Measurements from ENCODE around the gene PDE11A.
A peak's percentile ranks its signal among the peaks of the same experiment; 100 is the strongest.

Gene PDE11A

GRCh38 chr2:177753682-177754491 is 318.7 kb downstream of the PDE11A start:
- Mint-ChIP-seq H3K27me3 (peaks cover 5% of the 10 kb centered on the region), H3K4me3 (no peak overlapping the region), H3K27ac (peak overlapping the region; percentile 28), H3K4me1 (ENCODE audit: low read depth) (no peaks in the 10 kb centered on the region), H3K36me3 (ENCODE audit: low read depth) (no peaks in the 10 kb centered on the region), H3K9me3 (no peaks in the 10 kb centered on the region)

GRCh38 chr2:177748360-177748759 is 324.2 kb downstream of the PDE11A start:
- no peak overlapping the region for H3K4me3 Mint-ChIP-seq
- H3K9me3 Mint-ChIP-seq: no peaks in the 10 kb centered on the region
- H3K4me1 Mint-ChIP-seq (ENCODE audit: low read depth): no peaks in the 10 kb centered on the region
- H3K27ac Mint-ChIP-seq: no peak overlapping the region
- no peaks in the 10 kb centered on the region for H3K27me3 Mint-ChIP-seq
- H3K36me3 Mint-ChIP-seq (ENCODE audit: low read depth): no peaks in the 10 kb centered on the region

- Mint-ChIP-seq H3K4me3 (no peak overlapping the region), H3K9me3 (no peaks in the 10 kb centered on the region), H3K27ac (no peak overlapping the region), H3K27me3 (no peaks in the 10 kb centered on the region), H3K36me3 (ENCODE audit: low read depth) (no peaks in the 10 kb centered on the region), H3K4me1 (ENCODE audit: low read depth) (no peaks in the 10 kb centered on the region)
These were observed 325.2 kb downstream of the PDE11A start for GRCh38 chr2:177747384-177747783.

- no peak overlapping the region for H3K4me3 Mint-ChIP-seq
- no peaks in the 10 kb centered on the region for H3K9me3 Mint-ChIP-seq
- no peaks in the 10 kb centered on the region for H3K36me3 Mint-ChIP-seq (ENCODE audit: low read depth)
- H3K27ac Mint-ChIP-seq: no peak overlapping the region
- H3K27me3 Mint-ChIP-seq: no peaks in the 10 kb centered on the region
- no peaks in the 10 kb centered on the region for H3K4me1 Mint-ChIP-seq (ENCODE audit: low read depth)
These were observed 326.2 kb downstream of the PDE11A start for GRCh38 chr2:177746358-177746757.

- no peak overlapping the region for H3K27ac Mint-ChIP-seq
- no peaks in the 10 kb centered on the region for H3K36me3 Mint-ChIP-seq (ENCODE audit: low read depth)
- peaks cover 3% of the 10 kb centered on the region for H3K27me3 Mint-ChIP-seq
- H3K9me3 Mint-ChIP-seq: no peaks in the 10 kb centered on the region
- no peaks in the 10 kb centered on the region for H3K4me1 Mint-ChIP-seq (ENCODE audit: low read depth)
- no peak overlapping the region for H3K4me3 Mint-ChIP-seq
These were observed 327.0 kb downstream of the PDE11A start for GRCh38 chr2:177745531-177745930.

GRCh38 chr2:177742851-177743250 is 329.7 kb downstream of the PDE11A start:
- Mint-ChIP-seq H3K4me1 (ENCODE audit: low read depth) (no peaks in the 10 kb centered on the region), H3K4me3 (no peak overlapping the region), H3K27ac (no peak overlapping the region)

GRCh38 chr2:177741866-177742265 is 330.7 kb downstream of the PDE11A start:
- H3K27ac Mint-ChIP-seq: no peak overlapping the region
- no peak overlapping the region for H3K4me3 Mint-ChIP-seq
- H3K4me1 Mint-ChIP-seq (ENCODE audit: low read depth): no peaks in the 10 kb centered on the region
- peaks cover 3% of the 10 kb centered on the region for H3K27me3 Mint-ChIP-seq
- H3K9me3 Mint-ChIP-seq: no peaks in the 10 kb centered on the region
- no peaks in the 10 kb centered on the region for H3K36me3 Mint-ChIP-seq (ENCODE audit: low read depth)

More at GRCh38 chr2:177742851-177743250, 329.7 kb downstream of the PDE11A start:
- Mint-ChIP-seq H3K9me3 (no peaks in the 10 kb centered on the region), H3K36me3 (ENCODE audit: low read depth) (no peaks in the 10 kb centered on the region), H3K27me3 (peaks cover 3% of the 10 kb centered on the region)

GRCh38 chr2:177740700-177741099 is 331.9 kb downstream of the PDE11A start:
- H3K27ac Mint-ChIP-seq: no peak overlapping the region
- no peaks in the 10 kb centered on the region for H3K9me3 Mint-ChIP-seq
- H3K4me1 Mint-ChIP-seq (ENCODE audit: low read depth): no peaks in the 10 kb centered on the region
- H3K27me3 Mint-ChIP-seq: peaks cover 6% of the 10 kb centered on the region
- H3K4me3 Mint-ChIP-seq: no peak overlapping the region
- H3K36me3 Mint-ChIP-seq (ENCODE audit: low read depth): no peaks in the 10 kb centered on the region

- no peaks in the 10 kb centered on the region for H3K4me1 Mint-ChIP-seq (ENCODE audit: low read depth)
- no peaks in the 10 kb centered on the region for H3K9me3 Mint-ChIP-seq
- no peaks in the 10 kb centered on the region for H3K36me3 Mint-ChIP-seq (ENCODE audit: low read depth)
- H3K27ac Mint-ChIP-seq: no peak overlapping the region
- no peak overlapping the region for H3K4me3 Mint-ChIP-seq
- H3K27me3 Mint-ChIP-seq: peaks cover 7% of the 10 kb centered on the region
These were observed 333.9 kb downstream of the PDE11A start for GRCh38 chr2:177738461-177739235.

GRCh38 chr2:177735318-177735803 is 337.2 kb downstream of the PDE11A start:
- Mint-ChIP-seq H3K4me3 (no peak overlapping the region), H3K27me3 (peaks cover 20% of the 10 kb centered on the region), H3K4me1 (ENCODE audit: low read depth) (no peaks in the 10 kb centered on the region), H3K9me3 (no peaks in the 10 kb centered on the region), H3K27ac (no peak overlapping the region), H3K36me3 (ENCODE audit: low read depth) (no peaks in the 10 kb centered on the region)

GRCh38 chr2:177733322-177733855 is 339.2 kb downstream of the PDE11A start:
- H3K36me3 Mint-ChIP-seq (ENCODE audit: low read depth): no peaks in the 10 kb centered on the region
- H3K9me3 Mint-ChIP-seq: no peaks in the 10 kb centered on the region
- H3K27ac Mint-ChIP-seq: no peak overlapping the region
- H3K27me3 Mint-ChIP-seq: peaks cover 26% of the 10 kb centered on the region
- no peaks in the 10 kb centered on the region for H3K4me1 Mint-ChIP-seq (ENCODE audit: low read depth)
- no peak overlapping the region for H3K4me3 Mint-ChIP-seq

GRCh38 chr2:177731384-177731783 is 341.2 kb downstream of the PDE11A start:
- no peak overlapping the region for H3K4me3 Mint-ChIP-seq
- no peaks in the 10 kb centered on the region for H3K9me3 Mint-ChIP-seq
- H3K36me3 Mint-ChIP-seq (ENCODE audit: low read depth): no peaks in the 10 kb centered on the region
- H3K27ac Mint-ChIP-seq: no peak overlapping the region
- H3K4me1 Mint-ChIP-seq (ENCODE audit: low read depth): no peaks in the 10 kb centered on the region
- peaks cover 31% of the 10 kb centered on the region for H3K27me3 Mint-ChIP-seq

GRCh38 chr2:177730792-177731191 is 341.8 kb downstream of the PDE11A start:
- H3K36me3 Mint-ChIP-seq (ENCODE audit: low read depth): no peaks in the 10 kb centered on the region
- no peaks in the 10 kb centered on the region for H3K4me1 Mint-ChIP-seq (ENCODE audit: low read depth)
- no peaks in the 10 kb centered on the region for H3K9me3 Mint-ChIP-seq
- H3K27ac Mint-ChIP-seq: no peak overlapping the region
- H3K27me3 Mint-ChIP-seq: peaks cover 32% of the 10 kb centered on the region
- no peak overlapping the region for H3K4me3 Mint-ChIP-seq

- peaks cover 32% of the 10 kb centered on the region for H3K27me3 Mint-ChIP-seq
- H3K27ac Mint-ChIP-seq: no peak overlapping the region
- no peaks in the 10 kb centered on the region for H3K4me1 Mint-ChIP-seq (ENCODE audit: low read depth)
- H3K4me3 Mint-ChIP-seq: no peak overlapping the region
- H3K9me3 Mint-ChIP-seq: no peaks in the 10 kb centered on the region
- no peaks in the 10 kb centered on the region for H3K36me3 Mint-ChIP-seq (ENCODE audit: low read depth)
These were observed 342.2 kb downstream of the PDE11A start for GRCh38 chr2:177730363-177730762.

- Mint-ChIP-seq H3K9me3 (no peaks in the 10 kb centered on the region), H3K27ac (no peak overlapping the region), H3K4me3 (no peak overlapping the region), H3K4me1 (ENCODE audit: low read depth) (no peaks in the 10 kb centered on the region), H3K36me3 (ENCODE audit: low read depth) (no peaks in the 10 kb centered on the region), H3K27me3 (peaks cover 35% of the 10 kb centered on the region)
These were observed 343.7 kb downstream of the PDE11A start for GRCh38 chr2:177728920-177729319.

All from stimulated activated naive CD8-positive, alpha-beta T cell treated with anti-CD3 and anti-CD28 coated beads, Interleukin-15, Interleukin-2, amounts not matched to agents 100 ng/mL and 50 ng/mL, for 24 hours (primary cell).